Measurements from ENCODE around the gene CTBP2.

DNA sequence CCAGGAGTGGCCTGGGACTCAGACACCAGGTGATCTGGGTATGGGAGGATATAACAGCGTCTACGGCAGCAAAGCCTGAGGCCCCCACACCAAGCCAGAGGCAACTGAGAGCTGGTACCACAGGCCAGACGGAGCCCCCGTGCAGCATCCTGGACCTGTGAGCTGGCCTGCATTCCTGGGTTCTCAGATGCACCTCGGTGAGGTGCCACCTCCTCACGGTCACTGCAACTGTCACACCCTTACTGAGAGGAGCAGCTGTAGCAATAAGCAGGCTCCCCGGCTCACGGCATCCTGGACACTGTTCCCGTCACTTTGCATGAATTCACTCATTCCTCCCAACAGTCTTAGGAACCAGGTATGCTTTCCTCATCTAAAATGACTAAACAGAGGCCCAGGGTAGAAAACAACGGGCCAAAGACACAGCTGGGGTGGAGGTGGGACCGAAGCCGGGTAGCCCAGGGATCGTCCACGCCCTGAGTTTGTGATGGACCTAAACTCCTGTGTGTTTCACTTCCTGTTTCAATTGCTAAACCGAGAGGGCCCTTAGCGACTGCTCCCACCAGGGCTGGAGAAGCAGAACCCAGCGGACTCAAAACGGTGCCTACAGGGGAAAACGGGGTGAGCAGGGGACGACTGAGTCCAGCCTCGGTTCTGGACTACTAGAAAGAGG lies 98.7 kb downstream of the CTBP2 start:
- TF ChIP-seq, protein P1, sequence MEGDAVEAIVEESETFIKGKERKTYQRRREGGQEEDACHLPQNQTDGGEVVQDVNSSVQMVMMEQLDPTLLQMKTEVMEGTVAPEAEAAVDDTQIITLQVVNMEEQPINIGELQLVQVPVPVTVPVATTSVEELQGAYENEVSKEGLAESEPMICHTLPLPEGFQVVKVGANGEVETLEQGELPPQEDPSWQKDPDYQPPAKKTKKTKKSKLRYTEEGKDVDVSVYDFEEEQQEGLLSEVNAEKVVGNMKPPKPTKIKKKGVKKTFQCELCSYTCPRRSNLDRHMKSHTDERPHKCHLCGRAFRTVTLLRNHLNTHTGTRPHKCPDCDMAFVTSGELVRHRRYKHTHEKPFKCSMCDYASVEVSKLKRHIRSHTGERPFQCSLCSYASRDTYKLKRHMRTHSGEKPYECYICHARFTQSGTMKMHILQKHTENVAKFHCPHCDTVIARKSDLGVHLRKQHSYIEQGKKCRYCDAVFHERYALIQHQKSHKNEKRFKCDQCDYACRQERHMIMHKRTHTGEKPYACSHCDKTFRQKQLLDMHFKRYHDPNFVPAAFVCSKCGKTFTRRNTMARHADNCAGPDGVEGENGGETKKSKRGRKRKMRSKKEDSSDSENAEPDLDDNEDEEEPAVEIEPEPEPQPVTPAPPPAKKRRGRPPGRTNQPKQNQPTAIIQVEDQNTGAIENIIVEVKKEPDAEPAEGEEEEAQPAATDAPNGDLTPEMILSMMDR (IDR thresholded peaks at IDR 0.05), result no peak
- TF ChIP-seq POLR2A (IDR thresholded peaks at IDR 0.05), result no peak
